ENCODE data around the gene ARID4B. TPM values are rescaled to one million over a fixed set of nuclear protein-coding genes. Genes with fewer than 3 reads are reported as not detected.

Gene ARID4B
- total and polyA plus RNA-seq, 2 of the 13 experiments (the other 11 are each of a cell fraction or from before 2014, with no cell fraction given), result 9.7 to 24.6 TPM

- TF ChIP-seq PBX2 (CRISPR knock-in tag; IDR thresholded peaks at IDR 0.05) (no peak), GATA4 (IDR thresholded peaks at IDR 0.05; ENCODE audit: borderline replicate concordance, low read depth) (peak; percentile 59; the same call in 1 of the 2 replicates), HNF1A (IDR thresholded peaks at IDR 0.05; ENCODE audit: low read depth) (no peak), HNF1A (CRISPR knock-in tag; IDR thresholded peaks at IDR 0.05; ENCODE audit: borderline replicate concordance) (no peak), ZNF333 (CRISPR knock-in tag; IDR thresholded peaks at IDR 0.05; ENCODE audit: borderline replicate concordance) (0 out of 2 replicates have a peak, but pooled peaks have one; percentile 33), JDP2 (CRISPR knock-in tag; IDR thresholded peaks at IDR 0.05; ENCODE audit: borderline replicate concordance) (no peak), SNAI1 (CRISPR knock-in tag; IDR thresholded peaks at IDR 0.05; ENCODE audit: borderline replicate concordance) (no peak), SP1 (IDR thresholded peaks at IDR 0.05) (no peak), SP1 (CRISPR knock-in tag; IDR thresholded peaks at IDR 0.05) (peak; percentile 53), DRAP1 (CRISPR knock-in tag; IDR thresholded peaks at IDR 0.05) (peak; percentile 77), JARID2 (CRISPR knock-in tag; IDR thresholded peaks at IDR 0.05; ENCODE audit: insufficient replicate concordance) (no peak), TBX3 (IDR thresholded peaks at IDR 0.05; ENCODE audit: borderline replicate concordance) (no peak), HNF4A (CRISPR knock-in tag; IDR thresholded peaks at IDR 0.05) (no peak), ZNF678 (CRISPR knock-in tag; IDR thresholded peaks at IDR 0.05) (0 out of 2 replicates have a peak, but pooled peaks have one; percentile 62), ZNF788 (CRISPR knock-in tag; IDR thresholded peaks at IDR 0.05; ENCODE audit: borderline replicate concordance) (no peak), ZNF496 (CRISPR knock-in tag; IDR thresholded peaks at IDR 0.05; ENCODE audit: insufficient replicate concordance) (no peak), ARNTL (CRISPR knock-in tag; IDR thresholded peaks at IDR 0.05) (0 out of 2 replicates have a peak, but pooled peaks have one; percentile 11), ISL2 (CRISPR knock-in tag; IDR thresholded peaks at IDR 0.05) (peak; percentile 24; the same call in 1 of the 2 replicates), TEF (CRISPR knock-in tag; IDR thresholded peaks at IDR 0.05) (no peak), KDM2A (CRISPR knock-in tag; IDR thresholded peaks at IDR 0.05; ENCODE audit: borderline replicate concordance, low read depth) (no peak), ZNF552 (CRISPR knock-in tag; IDR thresholded peaks at IDR 0.05; ENCODE audit: borderline replicate concordance) (no peak)
- TF ChIP-seq, protein P1, sequence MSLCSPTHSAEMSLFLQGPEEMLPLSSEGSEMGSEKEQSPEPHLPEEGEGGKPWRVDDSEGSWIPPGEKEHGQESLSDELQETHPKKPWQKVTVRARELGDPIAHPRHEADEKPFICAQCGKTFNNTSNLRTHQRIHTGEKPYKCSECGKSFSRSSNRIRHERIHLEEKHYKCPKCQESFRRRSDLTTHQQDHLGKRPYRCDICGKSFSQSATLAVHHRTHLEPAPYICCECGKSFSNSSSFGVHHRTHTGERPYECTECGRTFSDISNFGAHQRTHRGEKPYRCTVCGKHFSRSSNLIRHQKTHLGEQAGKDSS (CRISPR knock-in tag; IDR thresholded peaks at IDR 0.05; ENCODE audit: borderline replicate concordance, low read depth), result no peak
Observed at GRCh38 chr1:235328271-235329138, 526 bp upstream of the ARID4B start, which contains the start of gene GGPS1 (continued).

Data from HepG2 (cell line).